HCT116 (cell line): ENCODE data around the gene PKP2. TPM values are rescaled to one million over a fixed set of nuclear protein-coding genes. Genes with fewer than 3 reads are reported as not detected.

Experiments
- ATAC-seq: fragments of 200-7000 bp; cut with Tn5 transposase; 2 replicates; pipeline ENCODE4 v1.9.1; 2020; ENCODE audit warnings: mild to moderate bottlenecking, moderate library complexity
- BruUV-seq: library from RNA; stranded (reverse); fragments of 400-500 nt; replicated peaks from 2 replicates; lab custom pipeline; 2021; lab: Mats Ljungman, UMichigan
- CTCF ChIA-PET: fragments of 300-600 bp; sonication (Branson Sonifier 250); formaldehyde crosslinking; loops from one replicate; lab custom pipeline; 2021; ENCODE audit warnings: antibody characterized with exemption; lab: Charles Lee
- POLR2A ChIA-PET: fragments of 300-600, 350-600 bp; sonication (Branson Sonifier 250); formaldehyde crosslinking; loops from one replicate; lab custom pipeline; 2021; ENCODE audit warnings: antibody characterized with exemption; lab: Charles Lee
- RAD21 ChIA-PET, 2 experiments: fragments of 300-600 bp; sonication (Branson Sonifier 250); formaldehyde crosslinking; loops; one replicate each; lab custom pipeline; 2023; ENCODE audit warnings: low total read pairs in 2 of 2; ENCODE audit not compliant: uncharacterized antibody in 2 of 2, unreplicated experiment in 2 of 2, low non-redundant PET in 1 of 2; lab: Charles Lee
- DNase-seq: peaks from one replicate; pipeline ENCODE4 v3.0.0-alpha.2; 2010; ENCODE audit warnings: low read depth, low spot score
- H2AFZ ChIP-seq: fragments of 200-600 bp; shearing (Covaris generic), sonication (generic); 2 replicates; pipeline ENCODE4 v1.6.1; 2017; ENCODE audit warnings: low read depth, mixed run types, mixed read lengths, antibody characterized with exemption, low read length; ENCODE audit not compliant: poor library complexity, severe bottlenecking
- H3K27ac ChIP-seq: 2 replicates; pipeline ENCODE4 v1.5.1; 2012; ENCODE audit warnings: low read depth, low read length
- H3K27me3 ChIP-seq: fragments of 200-600 bp; sonication (generic); 2 replicates; pipeline ENCODE4 v1.6.1; 2016; ENCODE audit warnings: mixed run types, low read length, mixed read lengths; ENCODE audit not compliant: insufficient read depth
- H3K36me3 ChIP-seq, 2 experiments: fragments of 200-500 bp in 1 of 2; fragments of 200-600 bp in 1 of 2; sonication (Bioruptor generic) in 1 of 2; sonication (generic) in 1 of 2; 2 replicates each; pipeline versions ENCODE4 v1.5.1 to v1.6.1; 2014 to 2016; ENCODE audit warnings: low read length in 2 of 2, inconsistent platforms in 1 of 2, mixed read lengths in 1 of 2, mixed run types in 1 of 2; ENCODE audit not compliant: insufficient read depth in 2 of 2, control insufficient read depth in 1 of 2
- H3K4me1 ChIP-seq, 2 experiments: fragments of 200-600 bp in 1 of 2; sonication (generic) in 1 of 2; 2 replicates each; pipeline versions ENCODE4 v1.5.1 to v1.6.1; 2012 to 2017; ENCODE audit warnings: low read length in 2 of 2, inconsistent platforms in 1 of 2, mild to moderate bottlenecking in 1 of 2, mixed read lengths in 1 of 2, mixed run types in 1 of 2, moderate library complexity in 1 of 2; ENCODE audit not compliant: insufficient read depth in 2 of 2, control insufficient read depth in 1 of 2
- H3K4me2 ChIP-seq: fragments of 200-600 bp; sonication (generic); 2 replicates; pipeline ENCODE4 v1.6.1; 2017; ENCODE audit warnings: mixed run types, low read length, mixed read lengths
- H3K4me3 ChIP-seq, 2 experiments: fragments of 200-600 bp in 1 of 2; sonication (generic) in 1 of 2; replicated peaks in 1 of 2; 2 replicates each; pipeline ENCODE4 v1.5.1; 2011 to 2016; ENCODE audit warnings: low read length in 2 of 2, control low read depth in 1 of 2, low read depth in 1 of 2, mild to moderate bottlenecking in 1 of 2, mixed read lengths in 1 of 2, mixed run types in 1 of 2
- H3K79me2 ChIP-seq: fragments of 200-600 bp; sonication (generic); 2 replicates; pipeline ENCODE4 v1.6.1; 2017; ENCODE audit warnings: mild to moderate bottlenecking, mixed run types, low read length, moderate library complexity, mixed read lengths; ENCODE audit not compliant: insufficient read depth
- H3K9ac ChIP-seq: fragments of 200-600 bp; sonication (generic); 2 replicates; pipeline ENCODE4 v1.6.1; 2016; ENCODE audit warnings: low read length, mixed read lengths
- H3K9me2 ChIP-seq: fragments of 200-600 bp; sonication (generic), shearing (Covaris generic); 2 replicates; pipeline ENCODE4 v1.6.1; 2017; ENCODE audit warnings: mixed run types, mild to moderate bottlenecking, moderate library complexity; ENCODE audit not compliant: insufficient read depth
- H3K9me3 ChIP-seq, 2 experiments: fragments of 200-500 bp in 1 of 2; fragments of 200-600 bp in 1 of 2; sonication (Bioruptor generic) in 1 of 2; sonication (generic) in 1 of 2; 2 replicates each; pipeline ENCODE4 v1.6.1; 2014 to 2017; ENCODE audit warnings: low read length in 2 of 2, mixed read lengths in 2 of 2, inconsistent platforms in 1 of 2, low read depth in 1 of 2, mild to moderate bottlenecking in 1 of 2, mixed run types in 1 of 2, moderate library complexity in 1 of 2; ENCODE audit not compliant: control insufficient read depth in 1 of 2, insufficient read depth in 1 of 2
- H4K20me1 ChIP-seq: fragments of 200-600 bp; sonication (generic), shearing (Covaris generic); 2 replicates; pipeline ENCODE4 v1.6.1; 2017; ENCODE audit warnings: mixed run types, mild to moderate bottlenecking, moderate library complexity; ENCODE audit not compliant: insufficient read depth
- CBX3 ChIP-seq: IDR thresholded peaks from 2 replicates; pipeline ENCODE4 v1.6.1; 2012; ENCODE audit warnings: low read depth
- CEBPB ChIP-seq: IDR thresholded peaks from 2 replicates; pipeline ENCODE4 v1.6.1; 2012; ENCODE audit warnings: low read depth
- EGR1 ChIP-seq: IDR thresholded peaks from 2 replicates; pipeline ENCODE4 v1.6.1; 2012; ENCODE audit warnings: low read depth
- ELF1 ChIP-seq: IDR thresholded peaks from 2 replicates; pipeline ENCODE4 v1.6.1; 2012; ENCODE audit warnings: low read depth, borderline replicate concordance
- EZH2 ChIP-seq: fragments of 200-600 bp; sonication (generic); IDR thresholded peaks from 2 replicates; pipeline ENCODE4 v1.6.1; 2017; ENCODE audit warnings: antibody characterized with exemption, mixed run types
- EZH2phosphoT487 ChIP-seq: fragments of 200-600 bp; IDR thresholded peaks from 2 replicates; pipeline ENCODE4 v1.6.1; 2018; ENCODE audit warnings: antibody characterized with exemption, borderline replicate concordance
- FOSL1 ChIP-seq: IDR thresholded peaks from 2 replicates; pipeline ENCODE4 v1.6.1; 2012; ENCODE audit warnings: low read depth
- JUND ChIP-seq: IDR thresholded peaks from 2 replicates; pipeline ENCODE4 v1.6.1; 2012
- POLR2A ChIP-seq: IDR thresholded peaks from 2 replicates; pipeline ENCODE4 v1.7.0; 2011; ENCODE audit warnings: borderline replicate concordance; ENCODE audit not compliant: insufficient read depth, insufficient read length; ENCODE audit errors: extremely low read depth
- RAD21 ChIP-seq: IDR thresholded peaks from 2 replicates; pipeline ENCODE4 v1.6.1; 2012; ENCODE audit warnings: low read depth, mild to moderate bottlenecking
- SIN3A ChIP-seq: IDR thresholded peaks from 2 replicates; pipeline ENCODE4 v1.6.1; 2012; ENCODE audit warnings: low read depth
- SP1 ChIP-seq: IDR thresholded peaks from 2 replicates; pipeline ENCODE4 v1.6.1; 2012; ENCODE audit warnings: low read depth
- TCF7L2 ChIP-seq: IDR thresholded peaks from 2 replicates; pipeline ENCODE4 v1.7.0; 2011; ENCODE audit warnings: borderline replicate concordance, inconsistent platforms; ENCODE audit not compliant: insufficient read depth, insufficient read length; ENCODE audit errors: extremely low read depth
- YY1 ChIP-seq: IDR thresholded peaks from 2 replicates; pipeline ENCODE4 v1.6.1; 2011; ENCODE audit warnings: low read length, low read depth, moderate library complexity, mild to moderate bottlenecking; ENCODE audit not compliant: insufficient replicate concordance; ENCODE audit errors: extremely low read depth
- ZFX ChIP-seq: fragments of 450-650 bp; IDR thresholded peaks from 2 replicates; pipeline ENCODE4 v1.6.1; 2017
- intact Hi-C: fragments of 100-400 bp; cut with micrococcal nuclease; formaldehyde crosslinking; loops from 2 replicates; pipeline ENCODE4 v1.10.0; 2022
- total RNA-seq: library from RNA; stranded (reverse); gene quantifications from one replicate; pipeline ENCODE4 v1.2.1, GENCODE V29; 2021; ENCODE audit not compliant: unreplicated experiment
- TF ChIP-seq, protein P1 (sequence below): IDR thresholded peaks from 2 replicates; pipeline ENCODE4 v1.6.1; 2012; ENCODE audit warnings: low read depth
- TF ChIP-seq, protein P2 (sequence below): IDR thresholded peaks from 2 replicates; pipeline ENCODE4 v1.6.1; 2012
- TF ChIP-seq, protein P3 (sequence below), 3 experiments: fragments of 200-600 bp in 1 of 3; sonication (generic) in 1 of 3; IDR thresholded peaks in 2 of 3; conservative IDR thresholded peaks in 1 of 3; 2 replicates each; pipeline ENCODE4 v1.5.1; 2012 to 2017; ENCODE audit warnings: low read depth in 2 of 3, low read length in 2 of 3, antibody characterized with exemption in 1 of 3, borderline replicate concordance in 1 of 3, control low read depth in 1 of 3, mild to moderate bottlenecking in 1 of 3, mixed read lengths in 1 of 3, mixed run types in 1 of 3, moderate library complexity in 1 of 3; ENCODE audit not compliant: insufficient read depth in 1 of 3
- TF ChIP-seq, protein P4 (sequence below): IDR thresholded peaks from 2 replicates; pipeline ENCODE4 v1.6.1; 2012
- TF ChIP-seq, protein P5 (sequence below): IDR thresholded peaks from 2 replicates; pipeline ENCODE4 v1.6.1; 2011; ENCODE audit warnings: mild to moderate bottlenecking, low read length, moderate library complexity; ENCODE audit not compliant: insufficient replicate concordance; ENCODE audit errors: extremely low read depth

Gene PKP2
- total RNA-seq, 1 experiment from 2014 or later: 21.5 TPM

DNA sequence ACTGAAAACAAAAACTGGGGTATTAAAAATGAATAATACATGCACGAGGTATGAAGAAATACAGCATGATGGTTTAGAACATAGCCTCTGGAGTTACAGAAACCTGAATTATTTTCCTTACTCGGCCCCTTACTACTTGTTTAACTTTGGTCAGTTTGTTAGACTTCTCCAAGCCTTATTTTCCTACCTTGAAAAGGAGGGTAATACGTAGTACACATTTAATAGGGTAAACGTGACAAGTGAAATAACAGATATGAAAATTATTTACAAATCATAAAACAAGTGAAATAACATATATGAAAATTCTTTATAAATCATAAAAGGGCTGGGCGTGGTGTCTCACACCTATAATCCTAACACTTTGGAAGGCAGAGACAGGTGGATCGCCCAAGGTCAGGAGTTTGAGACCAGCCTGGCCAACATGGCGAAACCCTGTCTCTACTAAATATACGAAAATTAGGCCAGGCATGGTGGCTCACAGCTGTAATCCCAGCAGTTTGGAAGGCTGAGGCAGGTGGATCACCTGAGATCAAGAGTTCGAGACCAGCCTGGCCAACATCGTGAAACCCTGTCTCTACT, 11.4 kb upstream of the PKP2 start:
- BruUV-seq: no TSS peak
- no peaks in the 10 kb centered on the region for H3K9me3 ChIP-seq
- no peak overlapping the region for H3K9ac ChIP-seq
- POLR2A ChIA-PET: no interaction called here
- no peaks in the 10 kb centered on the region for H3K9me2 ChIP-seq
- H2AFZ ChIP-seq: no peak overlapping the region
- CTCF ChIA-PET: interaction anchor here (1.5 kb wide), 1 partner anchor 11 kb away, joined by 3 read pairs; no protein-coding TSS in a partner anchor
- no peaks in the 10 kb centered on the region for H3K27me3 ChIP-seq
- no peak overlapping the region for H3K4me3 ChIP-seq
- no peak overlapping the region for H3K27ac ChIP-seq
- no peaks in the 10 kb centered on the region for H3K79me2 ChIP-seq
- H3K4me1 ChIP-seq: peaks cover 7 to 8% of the 10 kb centered on the region in 2 experiments; a peak in 2 of 4 replicates
- no peak for DNase-seq
- RAD21 ChIA-PET: no interaction called here
- H4K20me1 ChIP-seq: no peaks in the 10 kb centered on the region
- no peaks in the 10 kb centered on the region for H3K36me3 ChIP-seq
- intact Hi-C loops: no loop called here
- no peak overlapping the region for H3K4me2 ChIP-seq
- no peak for TF ChIP-seq YY1
- TF ChIP-seq ELF1: no peak
- no peak for TF ChIP-seq SIN3A
- no peak for TF ChIP-seq POLR2A
- TF ChIP-seq TCF7L2: no peak
- no peak for TF ChIP-seq EGR1
- TF ChIP-seq, protein P1, sequence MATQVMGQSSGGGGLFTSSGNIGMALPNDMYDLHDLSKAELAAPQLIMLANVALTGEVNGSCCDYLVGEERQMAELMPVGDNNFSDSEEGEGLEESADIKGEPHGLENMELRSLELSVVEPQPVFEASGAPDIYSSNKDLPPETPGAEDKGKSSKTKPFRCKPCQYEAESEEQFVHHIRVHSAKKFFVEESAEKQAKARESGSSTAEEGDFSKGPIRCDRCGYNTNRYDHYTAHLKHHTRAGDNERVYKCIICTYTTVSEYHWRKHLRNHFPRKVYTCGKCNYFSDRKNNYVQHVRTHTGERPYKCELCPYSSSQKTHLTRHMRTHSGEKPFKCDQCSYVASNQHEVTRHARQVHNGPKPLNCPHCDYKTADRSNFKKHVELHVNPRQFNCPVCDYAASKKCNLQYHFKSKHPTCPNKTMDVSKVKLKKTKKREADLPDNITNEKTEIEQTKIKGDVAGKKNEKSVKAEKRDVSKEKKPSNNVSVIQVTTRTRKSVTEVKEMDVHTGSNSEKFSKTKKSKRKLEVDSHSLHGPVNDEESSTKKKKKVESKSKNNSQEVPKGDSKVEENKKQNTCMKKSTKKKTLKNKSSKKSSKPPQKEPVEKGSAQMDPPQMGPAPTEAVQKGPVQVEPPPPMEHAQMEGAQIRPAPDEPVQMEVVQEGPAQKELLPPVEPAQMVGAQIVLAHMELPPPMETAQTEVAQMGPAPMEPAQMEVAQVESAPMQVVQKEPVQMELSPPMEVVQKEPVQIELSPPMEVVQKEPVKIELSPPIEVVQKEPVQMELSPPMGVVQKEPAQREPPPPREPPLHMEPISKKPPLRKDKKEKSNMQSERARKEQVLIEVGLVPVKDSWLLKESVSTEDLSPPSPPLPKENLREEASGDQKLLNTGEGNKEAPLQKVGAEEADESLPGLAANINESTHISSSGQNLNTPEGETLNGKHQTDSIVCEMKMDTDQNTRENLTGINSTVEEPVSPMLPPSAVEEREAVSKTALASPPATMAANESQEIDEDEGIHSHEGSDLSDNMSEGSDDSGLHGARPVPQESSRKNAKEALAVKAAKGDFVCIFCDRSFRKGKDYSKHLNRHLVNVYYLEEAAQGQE: no peak
- TF ChIP-seq, protein P2, sequence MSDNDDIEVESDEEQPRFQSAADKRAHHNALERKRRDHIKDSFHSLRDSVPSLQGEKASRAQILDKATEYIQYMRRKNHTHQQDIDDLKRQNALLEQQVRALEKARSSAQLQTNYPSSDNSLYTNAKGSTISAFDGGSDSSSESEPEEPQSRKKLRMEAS: no peak
- no peak for TF ChIP-seq RAD21
- no peak for TF ChIP-seq SP1
- no peak for TF ChIP-seq EZH2
- TF ChIP-seq, protein P3, sequence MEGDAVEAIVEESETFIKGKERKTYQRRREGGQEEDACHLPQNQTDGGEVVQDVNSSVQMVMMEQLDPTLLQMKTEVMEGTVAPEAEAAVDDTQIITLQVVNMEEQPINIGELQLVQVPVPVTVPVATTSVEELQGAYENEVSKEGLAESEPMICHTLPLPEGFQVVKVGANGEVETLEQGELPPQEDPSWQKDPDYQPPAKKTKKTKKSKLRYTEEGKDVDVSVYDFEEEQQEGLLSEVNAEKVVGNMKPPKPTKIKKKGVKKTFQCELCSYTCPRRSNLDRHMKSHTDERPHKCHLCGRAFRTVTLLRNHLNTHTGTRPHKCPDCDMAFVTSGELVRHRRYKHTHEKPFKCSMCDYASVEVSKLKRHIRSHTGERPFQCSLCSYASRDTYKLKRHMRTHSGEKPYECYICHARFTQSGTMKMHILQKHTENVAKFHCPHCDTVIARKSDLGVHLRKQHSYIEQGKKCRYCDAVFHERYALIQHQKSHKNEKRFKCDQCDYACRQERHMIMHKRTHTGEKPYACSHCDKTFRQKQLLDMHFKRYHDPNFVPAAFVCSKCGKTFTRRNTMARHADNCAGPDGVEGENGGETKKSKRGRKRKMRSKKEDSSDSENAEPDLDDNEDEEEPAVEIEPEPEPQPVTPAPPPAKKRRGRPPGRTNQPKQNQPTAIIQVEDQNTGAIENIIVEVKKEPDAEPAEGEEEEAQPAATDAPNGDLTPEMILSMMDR (IDR thresholded peaks at IDR 0.05 in 2 of 3, conservative IDR thresholded peaks at IDR 0.05 in 1 of 3; ENCODE audit: borderline replicate concordance in 1 of 3, insufficient read depth in 1 of 3, low read depth in 2 of 3, low read length in 2 of 3): no peak
- TF ChIP-seq, protein P4, sequence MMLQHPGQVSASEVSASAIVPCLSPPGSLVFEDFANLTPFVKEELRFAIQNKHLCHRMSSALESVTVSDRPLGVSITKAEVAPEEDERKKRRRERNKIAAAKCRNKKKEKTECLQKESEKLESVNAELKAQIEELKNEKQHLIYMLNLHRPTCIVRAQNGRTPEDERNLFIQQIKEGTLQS: no peak
- no peak for TF ChIP-seq JUND
- no peak for TF ChIP-seq CEBPB
- TF ChIP-seq, protein P5, sequence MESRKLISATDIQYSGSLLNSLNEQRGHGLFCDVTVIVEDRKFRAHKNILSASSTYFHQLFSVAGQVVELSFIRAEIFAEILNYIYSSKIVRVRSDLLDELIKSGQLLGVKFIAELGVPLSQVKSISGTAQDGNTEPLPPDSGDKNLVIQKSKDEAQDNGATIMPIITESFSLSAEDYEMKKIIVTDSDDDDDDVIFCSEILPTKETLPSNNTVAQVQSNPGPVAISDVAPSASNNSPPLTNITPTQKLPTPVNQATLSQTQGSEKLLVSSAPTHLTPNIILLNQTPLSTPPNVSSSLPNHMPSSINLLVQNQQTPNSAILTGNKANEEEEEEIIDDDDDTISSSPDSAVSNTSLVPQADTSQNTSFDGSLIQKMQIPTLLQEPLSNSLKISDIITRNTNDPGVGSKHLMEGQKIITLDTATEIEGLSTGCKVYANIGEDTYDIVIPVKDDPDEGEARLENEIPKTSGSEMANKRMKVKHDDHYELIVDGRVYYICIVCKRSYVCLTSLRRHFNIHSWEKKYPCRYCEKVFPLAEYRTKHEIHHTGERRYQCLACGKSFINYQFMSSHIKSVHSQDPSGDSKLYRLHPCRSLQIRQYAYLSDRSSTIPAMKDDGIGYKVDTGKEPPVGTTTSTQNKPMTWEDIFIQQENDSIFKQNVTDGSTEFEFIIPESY: no peak
- TF ChIP-seq CBX3: no peak
- no peak for TF ChIP-seq EZH2phosphoT487
- TF ChIP-seq ZFX: no peak
- no peak for TF ChIP-seq FOSL1
- TF ChIP-seq, all 23 proteins: peak for 0
- ATAC-seq: no peak
